ENCODE data around the gene TRAF3IP1.

DNA sequence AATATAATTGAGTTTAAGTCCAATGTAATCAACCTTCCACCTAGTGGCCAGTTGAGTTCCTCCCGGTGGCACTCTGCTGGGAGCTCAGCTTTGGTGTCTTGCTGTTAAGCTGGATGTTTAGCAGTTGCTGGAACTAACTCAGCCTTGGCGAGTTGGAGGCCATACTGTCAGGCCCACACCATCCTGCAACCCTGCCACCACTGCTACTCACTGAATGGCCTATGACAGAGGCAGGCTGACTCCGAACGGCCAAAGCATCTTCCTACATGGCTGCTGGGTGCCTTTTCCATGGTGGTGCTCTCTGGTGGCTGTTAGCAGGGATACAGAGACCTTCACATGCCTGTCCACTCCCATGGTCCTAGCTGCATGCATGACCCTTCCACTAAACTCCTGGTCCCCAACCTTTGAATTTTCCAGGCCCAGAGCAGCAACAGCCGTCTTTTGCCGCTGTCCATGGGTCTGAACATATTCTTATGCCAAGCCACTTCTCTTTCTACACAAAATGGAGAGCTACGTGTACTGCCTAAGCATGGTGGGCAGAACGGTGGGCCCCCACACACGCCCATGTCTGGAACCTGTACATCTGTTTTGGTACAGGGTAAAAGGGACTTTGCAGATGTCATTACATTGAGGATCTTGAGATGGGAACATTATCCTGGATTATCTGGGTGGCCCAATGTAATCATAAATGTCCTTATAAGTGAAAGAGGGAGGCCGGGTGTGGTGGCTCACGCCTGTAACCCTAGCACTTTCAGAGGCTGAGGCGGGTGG, 15.0 kb upstream of the TRAF3IP1 start:
- TF ChIP-seq, protein P1, sequence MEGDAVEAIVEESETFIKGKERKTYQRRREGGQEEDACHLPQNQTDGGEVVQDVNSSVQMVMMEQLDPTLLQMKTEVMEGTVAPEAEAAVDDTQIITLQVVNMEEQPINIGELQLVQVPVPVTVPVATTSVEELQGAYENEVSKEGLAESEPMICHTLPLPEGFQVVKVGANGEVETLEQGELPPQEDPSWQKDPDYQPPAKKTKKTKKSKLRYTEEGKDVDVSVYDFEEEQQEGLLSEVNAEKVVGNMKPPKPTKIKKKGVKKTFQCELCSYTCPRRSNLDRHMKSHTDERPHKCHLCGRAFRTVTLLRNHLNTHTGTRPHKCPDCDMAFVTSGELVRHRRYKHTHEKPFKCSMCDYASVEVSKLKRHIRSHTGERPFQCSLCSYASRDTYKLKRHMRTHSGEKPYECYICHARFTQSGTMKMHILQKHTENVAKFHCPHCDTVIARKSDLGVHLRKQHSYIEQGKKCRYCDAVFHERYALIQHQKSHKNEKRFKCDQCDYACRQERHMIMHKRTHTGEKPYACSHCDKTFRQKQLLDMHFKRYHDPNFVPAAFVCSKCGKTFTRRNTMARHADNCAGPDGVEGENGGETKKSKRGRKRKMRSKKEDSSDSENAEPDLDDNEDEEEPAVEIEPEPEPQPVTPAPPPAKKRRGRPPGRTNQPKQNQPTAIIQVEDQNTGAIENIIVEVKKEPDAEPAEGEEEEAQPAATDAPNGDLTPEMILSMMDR (IDR thresholded peaks at IDR 0.05), result peak in 3 of 6 experiments; percentile 34 to 49 (median 45)
- no peak for TF ChIP-seq POLR2A (IDR thresholded peaks at IDR 0.05)
